HL-60 (cell line): ENCODE measurements around the gene DIAPH3.

Source experiments
- DNase-seq, 2 experiments: peaks; one replicate each; pipeline ENCODE4 v3.0.0-alpha.2; 2010 to 2020; ENCODE audit warnings: low read depth in 1 of 2, low spot score in 1 of 2
- H3K27ac ChIP-seq: fragments of 250-450 bp; sonication (Bioruptor Pico); replicated peaks from 2 replicates; pipeline ENCODE4 v1.5.1; 2020; ENCODE audit warnings: mild to moderate bottlenecking, moderate library complexity
- H3K27me3 ChIP-seq: fragments of 250-450 bp; sonication (Bioruptor Pico); 2 replicates; pipeline ENCODE4 v1.5.1; 2021; ENCODE audit warnings: mild to moderate bottlenecking, moderate library complexity; ENCODE audit not compliant: insufficient read depth, poor library complexity, severe bottlenecking
- H3K4me3 ChIP-seq: replicated peaks from 2 replicates; pipeline ENCODE4 v1.5.1; 2011; ENCODE audit warnings: mild to moderate bottlenecking, control low read depth, low read length; ENCODE audit not compliant: insufficient read depth
- GABPA ChIP-seq: IDR thresholded peaks from 2 replicates; pipeline ENCODE4 v1.6.1; 2012; ENCODE audit warnings: low read depth
- POLR2AphosphoS5 ChIP-seq: IDR thresholded peaks from 2 replicates; pipeline ENCODE4 v1.6.1; 2012; ENCODE audit warnings: low read depth
- SPI1 ChIP-seq: IDR thresholded peaks from 2 replicates; pipeline ENCODE4 v1.6.1; 2012; ENCODE audit warnings: low read depth, mild to moderate bottlenecking, borderline replicate concordance
- TF ChIP-seq, protein P1 (sequence below): IDR thresholded peaks from 2 replicates; pipeline ENCODE4 v1.6.1; 2012; ENCODE audit warnings: low read depth; ENCODE audit not compliant: insufficient replicate concordance
- TF ChIP-seq, protein P2 (sequence below): IDR thresholded peaks from one replicate; pipeline ENCODE4 v1.5.1; 2011; ENCODE audit warnings: low read length, control low read depth, inconsistent platforms; ENCODE audit not compliant: insufficient read depth

DIAPH3 gene

DNA sequence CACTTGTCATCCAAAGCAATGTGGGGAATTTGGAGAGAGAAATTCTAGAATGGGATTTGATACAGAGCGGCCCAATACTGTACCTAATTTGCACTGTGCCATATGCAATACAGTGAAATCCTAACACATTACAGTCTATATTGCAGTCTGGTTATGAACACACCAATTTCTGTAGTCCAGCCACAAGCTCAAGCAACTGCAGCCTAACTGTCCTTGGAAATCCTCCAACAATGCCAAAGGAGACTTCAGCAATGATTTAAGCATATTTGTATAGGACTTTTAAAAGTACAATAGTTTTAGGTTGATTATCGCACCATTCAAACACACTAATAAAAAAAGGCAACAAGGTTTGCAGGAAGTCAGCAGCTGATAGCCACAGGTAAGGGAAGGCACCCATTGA is 17.3 kb downstream of the DIAPH3 start:
- H3K4me3 ChIP-seq = no peak overlapping the region
- no peak for DNase-seq
- H3K27ac ChIP-seq = no peak overlapping the region
- no peaks in the 10 kb centered on the region for H3K27me3 ChIP-seq
- TF ChIP-seq, protein P1, sequence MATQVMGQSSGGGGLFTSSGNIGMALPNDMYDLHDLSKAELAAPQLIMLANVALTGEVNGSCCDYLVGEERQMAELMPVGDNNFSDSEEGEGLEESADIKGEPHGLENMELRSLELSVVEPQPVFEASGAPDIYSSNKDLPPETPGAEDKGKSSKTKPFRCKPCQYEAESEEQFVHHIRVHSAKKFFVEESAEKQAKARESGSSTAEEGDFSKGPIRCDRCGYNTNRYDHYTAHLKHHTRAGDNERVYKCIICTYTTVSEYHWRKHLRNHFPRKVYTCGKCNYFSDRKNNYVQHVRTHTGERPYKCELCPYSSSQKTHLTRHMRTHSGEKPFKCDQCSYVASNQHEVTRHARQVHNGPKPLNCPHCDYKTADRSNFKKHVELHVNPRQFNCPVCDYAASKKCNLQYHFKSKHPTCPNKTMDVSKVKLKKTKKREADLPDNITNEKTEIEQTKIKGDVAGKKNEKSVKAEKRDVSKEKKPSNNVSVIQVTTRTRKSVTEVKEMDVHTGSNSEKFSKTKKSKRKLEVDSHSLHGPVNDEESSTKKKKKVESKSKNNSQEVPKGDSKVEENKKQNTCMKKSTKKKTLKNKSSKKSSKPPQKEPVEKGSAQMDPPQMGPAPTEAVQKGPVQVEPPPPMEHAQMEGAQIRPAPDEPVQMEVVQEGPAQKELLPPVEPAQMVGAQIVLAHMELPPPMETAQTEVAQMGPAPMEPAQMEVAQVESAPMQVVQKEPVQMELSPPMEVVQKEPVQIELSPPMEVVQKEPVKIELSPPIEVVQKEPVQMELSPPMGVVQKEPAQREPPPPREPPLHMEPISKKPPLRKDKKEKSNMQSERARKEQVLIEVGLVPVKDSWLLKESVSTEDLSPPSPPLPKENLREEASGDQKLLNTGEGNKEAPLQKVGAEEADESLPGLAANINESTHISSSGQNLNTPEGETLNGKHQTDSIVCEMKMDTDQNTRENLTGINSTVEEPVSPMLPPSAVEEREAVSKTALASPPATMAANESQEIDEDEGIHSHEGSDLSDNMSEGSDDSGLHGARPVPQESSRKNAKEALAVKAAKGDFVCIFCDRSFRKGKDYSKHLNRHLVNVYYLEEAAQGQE = no peak
- TF ChIP-seq, protein P2, sequence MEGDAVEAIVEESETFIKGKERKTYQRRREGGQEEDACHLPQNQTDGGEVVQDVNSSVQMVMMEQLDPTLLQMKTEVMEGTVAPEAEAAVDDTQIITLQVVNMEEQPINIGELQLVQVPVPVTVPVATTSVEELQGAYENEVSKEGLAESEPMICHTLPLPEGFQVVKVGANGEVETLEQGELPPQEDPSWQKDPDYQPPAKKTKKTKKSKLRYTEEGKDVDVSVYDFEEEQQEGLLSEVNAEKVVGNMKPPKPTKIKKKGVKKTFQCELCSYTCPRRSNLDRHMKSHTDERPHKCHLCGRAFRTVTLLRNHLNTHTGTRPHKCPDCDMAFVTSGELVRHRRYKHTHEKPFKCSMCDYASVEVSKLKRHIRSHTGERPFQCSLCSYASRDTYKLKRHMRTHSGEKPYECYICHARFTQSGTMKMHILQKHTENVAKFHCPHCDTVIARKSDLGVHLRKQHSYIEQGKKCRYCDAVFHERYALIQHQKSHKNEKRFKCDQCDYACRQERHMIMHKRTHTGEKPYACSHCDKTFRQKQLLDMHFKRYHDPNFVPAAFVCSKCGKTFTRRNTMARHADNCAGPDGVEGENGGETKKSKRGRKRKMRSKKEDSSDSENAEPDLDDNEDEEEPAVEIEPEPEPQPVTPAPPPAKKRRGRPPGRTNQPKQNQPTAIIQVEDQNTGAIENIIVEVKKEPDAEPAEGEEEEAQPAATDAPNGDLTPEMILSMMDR = no peak
- no peak for TF ChIP-seq GABPA
- no peak for TF ChIP-seq SPI1
- no peak for TF ChIP-seq POLR2AphosphoS5

DNA sequence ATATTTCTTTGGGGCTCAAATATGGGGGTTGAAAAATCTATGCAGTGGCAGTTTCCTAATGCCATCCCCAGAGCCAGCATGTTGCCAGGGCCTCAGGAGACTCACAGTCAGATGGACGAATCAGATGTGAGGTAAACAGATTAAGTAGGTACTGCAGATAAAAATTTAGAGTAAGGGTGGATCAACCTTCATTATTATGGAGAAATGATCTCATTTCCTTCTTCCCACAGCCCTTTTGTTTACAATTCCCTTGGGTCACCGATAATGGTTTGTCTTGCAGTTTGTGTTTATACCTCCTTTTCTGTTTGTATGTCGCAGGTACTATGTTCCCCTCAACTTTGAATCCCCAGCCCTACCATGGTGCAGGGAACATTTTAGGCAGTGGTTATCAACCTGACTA is 20.0 kb downstream of the DIAPH3 start:
- no peak for DNase-seq

DNA sequence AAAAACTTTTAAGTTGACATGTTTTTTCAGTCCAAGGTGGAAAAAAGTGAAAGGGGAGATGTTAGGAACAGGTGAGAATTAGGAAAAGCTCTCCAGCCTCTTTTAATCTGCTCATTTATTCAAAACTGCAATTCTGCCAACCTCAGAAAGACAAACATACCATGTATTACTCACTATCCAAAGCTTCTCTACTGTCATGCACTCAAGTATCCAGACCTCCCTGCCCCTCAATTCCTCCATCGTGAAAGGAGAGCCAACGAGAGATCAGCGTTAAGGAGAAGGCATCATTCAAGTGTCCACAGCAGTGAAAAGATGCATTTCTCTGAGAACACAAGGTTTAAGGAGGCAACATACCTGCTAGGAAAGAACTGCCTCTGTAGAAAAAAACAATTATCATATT is 24.5 kb downstream of the DIAPH3 start:
- Histone ChIP-seq H3K4me3 (no peak overlapping the region), H3K27ac (no peak overlapping the region), H3K27me3 (no peaks in the 10 kb centered on the region)
- TF ChIP-seq, protein P2 = no peak
- TF ChIP-seq POLR2AphosphoS5 (no peak), SPI1 (no peak), GABPA (no peak)
- TF ChIP-seq, protein P1 = no peak
- DNase-seq = no peak

More for the DNA sequence above, 20.0 kb downstream of the DIAPH3 start:
- Histone ChIP-seq H3K4me3 (no peak overlapping the region), H3K27me3 (no peaks in the 10 kb centered on the region), H3K27ac (no peak overlapping the region)
- TF ChIP-seq SPI1 = no peak
- no peak for TF ChIP-seq GABPA
- TF ChIP-seq, protein P1 = no peak
- TF ChIP-seq, protein P2 = no peak
- TF ChIP-seq POLR2AphosphoS5 = no peak
